H1 (cell line): Measurements from ENCODE around the gene PACS1. TPM values are rescaled to one million over a fixed set of nuclear protein-coding genes. Genes with fewer than 3 reads are reported as not detected.

Experiments
- CTCF ChIA-PET: fragments of 300-600 bp; sonication (Branson Sonifier 250); formaldehyde crosslinking; loops from one replicate; lab custom pipeline; 2021; ENCODE audit not compliant: partially characterized antibody; lab: Charles Lee
- POLR2A ChIA-PET: fragments of 300-600 bp; sonication (Branson Sonifier 250); formaldehyde crosslinking; loops from one replicate; lab custom pipeline; 2021; ENCODE audit warnings: inconsistent platforms; ENCODE audit not compliant: partially characterized antibody; lab: Charles Lee
- DNase-seq, 2 experiments: peaks; one replicate each; pipeline versions ENCODE4 v3.0.0 to v3.0.0-alpha.2; 2010 to 2022; ENCODE audit warnings: low spot score in 2 of 2, low read depth in 1 of 2, mixed read lengths in 1 of 2
- FAIRE-seq: peaks from 2 replicates; lab custom pipeline; 2011; peaks lifted over from hg19 to GRCh38; lab: Jason Lieb, UNC
- H2AFZ ChIP-seq: 2 replicates; pipeline ENCODE4 v1.8.1; 2012; ENCODE audit warnings: low read length, inconsistent platforms
- H2AK5ac ChIP-seq: 2 replicates; pipeline ENCODE4 v1.6.1; 2013; ENCODE audit warnings: low read depth, low read length
- H2BK120ac ChIP-seq: replicated peaks from 2 replicates; pipeline ENCODE3; 2013; ENCODE audit warnings: low read depth, low read length, inconsistent platforms
- H2BK12ac ChIP-seq: 2 replicates; pipeline ENCODE4 v1.6.1; 2013; ENCODE audit warnings: low read depth, low read length
- H2BK15ac ChIP-seq: 2 replicates; pipeline ENCODE4 v1.6.1; 2013; ENCODE audit warnings: low read length
- H2BK20ac ChIP-seq: 2 replicates; pipeline ENCODE4 v1.6.1; 2013; ENCODE audit warnings: low read length
- H2BK5ac ChIP-seq: 2 replicates; pipeline ENCODE4 v1.6.1; 2013; ENCODE audit warnings: low read depth, low read length
- H3K14ac ChIP-seq: 2 replicates; pipeline ENCODE4 v1.6.1; 2013; ENCODE audit warnings: inconsistent platforms; ENCODE audit not compliant: insufficient read length
- H3K18ac ChIP-seq: 2 replicates; pipeline ENCODE4 v1.6.1; 2013; ENCODE audit warnings: low read length; ENCODE audit errors: extremely low read depth
- H3K23ac ChIP-seq: 2 replicates; pipeline ENCODE4 v1.6.1; 2013; ENCODE audit warnings: inconsistent platforms; ENCODE audit not compliant: insufficient read length
- H3K23me2 ChIP-seq: 2 replicates; pipeline ENCODE4 v1.6.1; 2013; ENCODE audit warnings: low read depth, low read length
- H3K27ac ChIP-seq: 2 replicates; pipeline ENCODE4 v1.6.1; 2011; ENCODE audit warnings: low read depth, low read length, inconsistent platforms
- H3K27me3 ChIP-seq, 4 experiments: replicated peaks in 1 of 4; 1 replicate in 1 of 4; 2 replicates in 3 of 4; pipeline versions ENCODE4 v1.6.1 to v1.8.1; 2011 to 2013; ENCODE audit warnings: low read length in 3 of 4, mild to moderate bottlenecking in 3 of 4, inconsistent platforms in 2 of 4, mixed read lengths in 2 of 4, moderate library complexity in 1 of 4; ENCODE audit not compliant: control insufficient read depth in 3 of 4, insufficient read depth in 3 of 4; ENCODE audit errors: extremely low read depth in 1 of 4
- H3K36me3 ChIP-seq, 4 experiments: 2 replicates each; pipeline versions ENCODE4 v1.6.1 to v1.8.1; 2011 to 2013; ENCODE audit warnings: mild to moderate bottlenecking in 4 of 4, low read length in 3 of 4, moderate library complexity in 2 of 4, control low read depth in 1 of 4, inconsistent platforms in 1 of 4; ENCODE audit not compliant: insufficient read depth in 4 of 4, control insufficient read depth in 2 of 4
- H3K4ac ChIP-seq: replicated peaks from 2 replicates; pipeline ENCODE3; 2013; ENCODE audit warnings: low read length, low read depth, mixed read lengths, inconsistent platforms; ENCODE audit not compliant: insufficient read length
- H3K4me1 ChIP-seq, 4 experiments: replicated peaks in 1 of 4; 1 replicate in 1 of 4; 2 replicates in 3 of 4; pipeline versions ENCODE4 v1.6.1 to v1.8.1; 2011 to 2013; ENCODE audit warnings: low read length in 3 of 4, inconsistent platforms in 2 of 4, mixed read lengths in 1 of 4; ENCODE audit not compliant: insufficient read depth in 4 of 4, control insufficient read depth in 3 of 4
- H3K4me2 ChIP-seq, 2 experiments: 2 replicates each; pipeline versions ENCODE4 v1.6.1 to v1.8.1; 2011 to 2013; ENCODE audit warnings: low read depth in 2 of 2, low read length in 2 of 2, control low read depth in 1 of 2, inconsistent platforms in 1 of 2, mild to moderate bottlenecking in 1 of 2; ENCODE audit not compliant: insufficient read depth in 1 of 2
- H3K4me3 ChIP-seq, 4 experiments: fragments of 200-600, 300-600 bp in 1 of 4; sonication (generic), shearing (Covaris generic), sonication (Bioruptor Twin) in 1 of 4; 2 replicates each; pipeline versions ENCODE4 v1.5.1 to v1.8.1; 2011 to 2016; ENCODE audit warnings: low read length in 4 of 4, low read depth in 3 of 4, control low read depth in 2 of 4, inconsistent platforms in 2 of 4, mild to moderate bottlenecking in 2 of 4, mixed read lengths in 1 of 4, moderate library complexity in 1 of 4; ENCODE audit not compliant: insufficient read depth in 2 of 4; ENCODE audit errors: extremely low read depth in 1 of 4
- H3K56ac ChIP-seq: replicated peaks from 2 replicates; pipeline ENCODE3; 2013; ENCODE audit warnings: low read depth, mild to moderate bottlenecking, mixed read lengths, low read length, inconsistent platforms; ENCODE audit not compliant: insufficient read length
- H3K79me1 ChIP-seq: 2 replicates; pipeline ENCODE4 v1.6.1; 2013; ENCODE audit warnings: low read depth, low read length, control low read depth
- H3K79me2 ChIP-seq, 2 experiments: 2 replicates each; pipeline versions ENCODE4 v1.6.1 to v1.8.1; 2012 to 2013; ENCODE audit warnings: low read length in 2 of 2, mild to moderate bottlenecking in 2 of 2, inconsistent platforms in 1 of 2; ENCODE audit not compliant: insufficient read depth in 2 of 2, control insufficient read depth in 1 of 2
- H3K9ac ChIP-seq, 4 experiments: replicated peaks in 1 of 4; 1 replicate in 1 of 4; 2 replicates in 3 of 4; pipeline versions ENCODE4 v1.6.1 to v1.8.1; 2011 to 2013; ENCODE audit warnings: low read depth in 3 of 4, low read length in 3 of 4, control low read depth in 2 of 4, mild to moderate bottlenecking in 2 of 4, moderate library complexity in 2 of 4, inconsistent platforms in 1 of 4; ENCODE audit errors: extremely low read depth in 1 of 4
- H3K9me3 ChIP-seq, 2 experiments: 2 replicates each; pipeline versions ENCODE4 v1.6.1 to v1.8.1; 2012 to 2013; ENCODE audit warnings: mild to moderate bottlenecking in 2 of 2, moderate library complexity in 2 of 2, control low read depth in 1 of 2, inconsistent platforms in 1 of 2, low read depth in 1 of 2, low read length in 1 of 2, mixed read lengths in 1 of 2; ENCODE audit not compliant: insufficient read depth in 2 of 2
- H4K20me1 ChIP-seq, 2 experiments: replicated peaks in 1 of 2; 2 replicates each; pipeline versions ENCODE3 to v1.8.1; 2011 to 2013; ENCODE audit warnings: inconsistent platforms in 2 of 2, low read length in 2 of 2, mild to moderate bottlenecking in 1 of 2; ENCODE audit not compliant: insufficient read depth in 2 of 2, control insufficient read depth in 1 of 2
- H4K5ac ChIP-seq: 2 replicates; pipeline ENCODE4 v1.6.1; 2013; ENCODE audit warnings: low read length, low read depth, mixed read lengths, inconsistent platforms; ENCODE audit not compliant: insufficient read length
- H4K8ac ChIP-seq: 2 replicates; pipeline ENCODE4 v1.8.0; 2013; ENCODE audit warnings: mild to moderate bottlenecking, moderate library complexity, low read length, inconsistent platforms; ENCODE audit not compliant: insufficient read depth; ENCODE audit errors: extremely low read depth
- H4K91ac ChIP-seq: replicated peaks from 2 replicates; pipeline ENCODE3; 2013; ENCODE audit warnings: low read length, mixed read lengths, inconsistent platforms; ENCODE audit not compliant: insufficient read length
- HDAC6 ChIP-seq: IDR thresholded peaks from one replicate; pipeline ENCODE4 v1.7.1; 2012; ENCODE audit warnings: low read depth, mild to moderate bottlenecking, inconsistent platforms, low read length, moderate library complexity
- TBP ChIP-seq: IDR thresholded peaks from 2 replicates; pipeline ENCODE4 v1.6.1; 2011; ENCODE audit warnings: low read depth, low read length, improper control_type of control experiment
- WGBS, 2 experiments: shearing (Covaris generic) in 1 of 2; methylation state at CpG; one replicate each; pipeline versions ENCODE4 v1.1.6 to v1.1.7; 2013 to 2015; ENCODE audit warnings: low lambda C conversion rate in 2 of 2, mixed read lengths in 2 of 2, inconsistent platforms in 1 of 2, low coverage in 1 of 2, missing lambda C conversion rate in 1 of 2; ENCODE audit not compliant: insufficient replicate concordance in 2 of 2, insufficient coverage in 1 of 2, insufficient read length in 1 of 2; ENCODE audit errors: extremely low coverage in 1 of 2, missing lambda C conversion rate in 1 of 2; 5-methylcytosine and 5-hydroxymethylcytosine counted together
- polyA plus RNA-seq, 7 experiments: library from polyadenylated mRNA; depleted of rRNA in 3 of 7; stranded (reverse) in 5 of 7; unstranded in 2 of 7; fragments of >200 nt in 5 of 7; fragments of 200-250 nt in 2 of 7; gene quantifications; 1 replicate in 5 of 7; 2 replicates in 1 of 7; 4 replicates in 1 of 7; pipeline versions ENCODE4 v1.2.1 to v1.2.3, GENCODE V29; 2011 to 2013; ENCODE audit warnings: missing spikeins in 2 of 7, mixed read lengths in 2 of 7
- total RNA-seq: library from RNA; stranded (reverse); fragmentation: NEBNext Ultra II Directional; extraction: Animal tissue kit (Norgen Biotek cat#: 25700); gene quantifications from 2 replicates; pipeline ENCODE4 v1.2.1, GENCODE V29; 2021

Gene PACS1
- total and polyA plus RNA-seq, 2 of the 8 experiments (the other 6 are each of a cell fraction or from before 2014, with no cell fraction given), result 11.5 to 36.0 TPM

DNA sequence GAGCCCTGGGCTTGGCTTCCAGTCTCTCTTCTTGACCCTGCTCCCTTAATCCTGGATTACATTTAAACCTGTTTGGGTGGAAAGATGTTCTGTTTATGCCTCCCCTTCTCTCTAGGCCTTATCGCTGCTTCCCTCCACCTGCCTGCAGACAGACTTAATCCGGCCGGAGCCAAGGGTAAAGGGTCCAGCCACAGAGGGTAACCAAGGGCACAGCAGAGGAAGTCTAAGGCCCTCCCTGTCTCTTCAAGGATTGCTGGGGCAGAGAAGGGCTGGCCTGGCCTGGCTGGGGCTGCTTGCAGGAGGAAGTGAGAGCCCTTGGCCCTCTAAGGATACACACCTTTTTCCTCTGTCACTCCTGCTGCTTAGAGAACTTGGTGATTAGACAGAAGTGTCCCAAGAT lies 23.2 kb upstream of the PACS1 start:
- Histone ChIP-seq H3K79me1 (peaks cover 9% of the 10 kb centered on the region), H3K23ac (no peak overlapping the region), H3K4ac (no peak overlapping the region), H3K18ac (no peak overlapping the region), H3K4me2 (no peak overlapping the region), H2BK120ac (no peak overlapping the region), H3K9me3 (peaks cover 0 to 10% of the 10 kb centered on the region in 2 experiments; a peak in 1 of 4 replicates), H4K5ac (no peak overlapping the region), H2BK5ac (no peak overlapping the region), H3K4me1 (peaks cover 0 to 28% (median 21%) of the 10 kb centered on the region in 4 experiments; a peak in 6 of 7 replicates), H4K20me1 (peaks cover 0 to 4% of the 10 kb centered on the region in 2 experiments), H2BK12ac (no peak overlapping the region), H3K79me2 (peaks cover 0 to 13% of the 10 kb centered on the region in 2 experiments; a peak in 1 of 4 replicates), H3K27ac (no peak overlapping the region), H3K4me3 (no peak overlapping the region), H3K56ac (no peak overlapping the region), H2AFZ (no peak overlapping the region), H3K23me2 (peaks cover 10% of the 10 kb centered on the region; the same call in 1 of the 2 replicates), H3K36me3 (peaks cover 0 to 17% (median 6%) of the 10 kb centered on the region in 4 experiments; a peak in 4 of 8 replicates), H2AK5ac (no peak overlapping the region), H3K14ac (no peak overlapping the region), H2BK20ac (no peak overlapping the region), H2BK15ac (no peak overlapping the region), H3K9ac (no peak overlapping the region), H4K91ac (no peak overlapping the region), H4K8ac (no peak overlapping the region), H3K27me3 (no peaks in the 10 kb centered on the region)
- FAIRE-seq, result no peak
- POLR2A ChIA-PET, result interaction anchor here (0.9 to 1.5 kb wide), 4 partner anchors 13 to 187 kb away, joined by 3 to 6 read pairs (median 4); partner anchors contain the start of gene BANF1
- CTCF ChIA-PET, result interaction anchor here (0.9 to 5.7 kb wide), 8 partner anchors 16 to 267 kb away, joined by 3 to 34 read pairs (median 6); partner anchors contain the start of gene CST6
- DNase-seq, result no peak
- TF ChIP-seq TBP, result no peak
- TF ChIP-seq HDAC6, result no peak
- 94% methylated on average over 3 of the region's 3 CpGs; no CpG with 5 or more reads in 1 of the 2 experiments for WGBS, 2 experiments
